HG03103 (cell line): ENCODE data around the gene MAD1L1.

Source experiments
- ATAC-seq: cut with Tn5 transposase; IDR thresholded peaks from one replicate; pipeline ENCODE4 v1.9.1; 2021; ENCODE audit warnings: low read depth; ENCODE audit not compliant: unreplicated experiment

MAD1L1 gene

GRCh38 chr7:2243458-2243857 lies 10.7 kb upstream of the MAD1L1 start:
- no peak for ATAC-seq

GRCh38 chr7:2242541-2243429 lies 10.0 kb upstream of the MAD1L1 start:
- ATAC-seq, result no peak

- ATAC-seq, result no peak
These were observed 9.1 kb upstream of the MAD1L1 start, which contains the start of the genes MRM2 and NUDT1 for GRCh38 chr7:2241580-2242540. TSS of gene MRM2 (minus strand) at chr7:2242205. CDS start at chr7:2242169, 36 bp downstream. TSS of gene NUDT1 (plus strand) at chr7:2242226. CDS start at chr7:2244575, 2,349 bp downstream.

GRCh38 chr7:2239242-2239641 lies 6.5 kb upstream of the MAD1L1 start:
- no peak for ATAC-seq

GRCh38 chr7:2237109-2237602 lies 4.4 kb upstream of the MAD1L1 start:
- peak; percentile 64 for ATAC-seq

GRCh38 chr7:2233926-2234325 lies 1.2 kb upstream of the MAD1L1 start:
- ATAC-seq, result no peak

- ATAC-seq, result peak; percentile 19
These were observed 566 bp downstream of the MAD1L1 start for GRCh38 chr7:2231992-2232765.

- no peak for ATAC-seq
These were observed 1.9 kb downstream of the MAD1L1 start for GRCh38 chr7:2230882-2231281.

- no peak for ATAC-seq
These were observed 2.5 kb downstream of the MAD1L1 start for GRCh38 chr7:2230226-2230625.

- ATAC-seq, result no peak
These were observed 3.3 kb downstream of the MAD1L1 start for GRCh38 chr7:2229467-2229866.

- no peak for ATAC-seq
These were observed 3.8 kb downstream of the MAD1L1 start for GRCh38 chr7:2228921-2229320.

GRCh38 chr7:2227699-2228098 lies 5.0 kb downstream of the MAD1L1 start:
- no peak for ATAC-seq

GRCh38 chr7:2225830-2226229 lies 6.9 kb downstream of the MAD1L1 start:
- no peak for ATAC-seq

- ATAC-seq, result no peak
These were observed 7.4 kb downstream of the MAD1L1 start for GRCh38 chr7:2225336-2225735.

- ATAC-seq, result no peak
These were observed 7.8 kb downstream of the MAD1L1 start for GRCh38 chr7:2224934-2225333.

GRCh38 chr7:2224491-2224928 lies 8.2 kb downstream of the MAD1L1 start:
- ATAC-seq, result no peak

GRCh38 chr7:2223321-2223720 lies 9.4 kb downstream of the MAD1L1 start:
- ATAC-seq, result no peak

GRCh38 chr7:2222516-2222915 lies 10.2 kb downstream of the MAD1L1 start:
- ATAC-seq, result no peak

- no peak for ATAC-seq
These were observed 11.8 kb downstream of the MAD1L1 start for GRCh38 chr7:2220954-2221353.

GRCh38 chr7:2220506-2220905 lies 12.2 kb downstream of the MAD1L1 start:
- no peak for ATAC-seq
